HG03571 (cell line): ENCODE measurements around the gene DLGAP1.

ENCODE experiments used
- ATAC-seq: cut with Tn5 transposase; IDR thresholded peaks from one replicate; pipeline ENCODE4 v1.9.1; 2021; ENCODE audit not compliant: unreplicated experiment

DLGAP1 gene

DNA sequence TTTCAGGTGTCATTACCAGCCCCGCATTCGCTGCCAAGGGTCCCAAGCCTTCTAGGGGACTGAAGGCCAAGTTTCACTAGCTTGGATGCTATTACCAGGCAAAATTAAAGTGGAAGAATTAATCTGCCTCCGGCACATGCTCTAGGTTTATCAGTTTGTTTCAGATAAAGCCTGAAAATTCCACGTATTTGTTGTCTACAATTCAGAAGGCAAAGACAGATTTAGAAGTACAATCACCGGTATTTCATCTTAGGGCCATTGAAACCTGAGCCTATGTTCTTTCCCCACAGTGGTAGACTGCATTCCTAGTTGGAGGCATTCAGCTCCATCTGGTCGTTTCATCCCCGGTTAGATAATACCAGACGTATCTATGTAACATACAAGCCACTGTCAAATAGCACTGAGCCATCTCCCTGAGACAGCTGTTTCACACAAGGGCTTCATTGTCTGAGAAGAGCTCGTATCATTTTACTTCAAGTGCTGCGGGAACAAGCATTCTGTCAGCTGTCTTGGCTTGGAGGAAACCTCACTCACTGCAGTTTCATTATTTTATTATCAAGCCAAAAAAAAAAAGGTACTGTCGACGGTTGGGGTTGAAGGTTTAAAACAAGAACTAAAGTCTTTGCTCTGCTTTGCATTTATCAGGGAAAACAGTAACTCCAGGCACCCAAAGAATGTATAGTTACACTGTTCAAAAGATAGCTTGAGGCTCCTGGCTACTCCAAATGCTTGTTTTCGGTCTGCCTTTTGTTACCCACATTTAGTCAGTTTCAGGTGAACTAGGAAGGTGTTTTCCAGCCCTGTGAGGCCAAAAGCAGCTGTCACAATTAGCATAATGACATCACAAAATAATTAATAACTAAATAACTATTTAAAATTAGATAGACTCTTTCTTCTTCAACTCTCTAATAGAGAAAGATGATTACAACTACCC lies 928.4 kb downstream of the DLGAP1 start:
- ATAC-seq: peak; percentile 47

DNA sequence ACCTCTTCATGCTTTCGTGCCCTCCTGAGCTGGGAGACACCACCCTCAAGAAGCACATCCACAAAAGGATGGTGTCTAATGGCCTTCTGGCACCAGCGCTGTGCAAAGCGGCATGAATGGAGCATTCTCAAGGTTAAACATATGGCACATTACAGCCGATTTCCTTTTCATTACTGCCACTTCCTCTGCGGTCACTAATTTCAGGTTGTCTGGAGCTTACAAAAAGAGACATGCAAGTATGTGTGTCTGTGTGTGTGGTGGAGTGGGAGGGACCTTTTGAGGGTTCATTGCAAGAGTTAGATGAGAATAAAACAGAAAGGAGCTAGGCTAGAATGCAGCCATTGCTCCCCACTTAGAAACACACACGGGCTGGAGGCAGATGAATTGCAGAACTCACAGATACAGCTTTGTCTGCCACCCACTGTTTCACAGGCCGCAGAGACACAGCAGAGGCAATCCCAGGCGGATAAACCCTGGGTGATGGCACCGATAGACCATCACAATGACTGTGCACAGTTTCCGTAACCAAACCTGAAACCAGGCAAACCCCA lies 929.2 kb downstream of the DLGAP1 start:
- peak; percentile 79 for ATAC-seq

DNA sequence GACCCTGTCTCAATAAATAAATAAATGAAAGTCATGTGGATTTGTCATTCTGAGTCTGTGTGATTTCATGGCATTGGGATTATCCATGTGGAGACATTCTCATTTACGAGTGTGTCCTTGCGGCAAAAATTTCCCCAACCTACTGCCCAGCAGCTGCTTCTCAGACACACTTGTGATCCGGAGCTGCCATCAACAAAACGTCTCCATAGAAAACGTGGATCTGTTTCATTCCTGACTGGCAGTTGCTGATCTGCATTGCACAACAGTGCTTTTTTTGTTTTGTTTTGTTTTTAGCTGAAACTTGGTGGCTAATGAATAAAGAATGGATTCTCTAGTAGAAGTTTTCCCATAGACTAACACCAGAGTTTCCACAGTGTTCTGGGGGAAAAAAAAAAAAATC lies 930.4 kb downstream of the DLGAP1 start:
- ATAC-seq: no peak

DNA sequence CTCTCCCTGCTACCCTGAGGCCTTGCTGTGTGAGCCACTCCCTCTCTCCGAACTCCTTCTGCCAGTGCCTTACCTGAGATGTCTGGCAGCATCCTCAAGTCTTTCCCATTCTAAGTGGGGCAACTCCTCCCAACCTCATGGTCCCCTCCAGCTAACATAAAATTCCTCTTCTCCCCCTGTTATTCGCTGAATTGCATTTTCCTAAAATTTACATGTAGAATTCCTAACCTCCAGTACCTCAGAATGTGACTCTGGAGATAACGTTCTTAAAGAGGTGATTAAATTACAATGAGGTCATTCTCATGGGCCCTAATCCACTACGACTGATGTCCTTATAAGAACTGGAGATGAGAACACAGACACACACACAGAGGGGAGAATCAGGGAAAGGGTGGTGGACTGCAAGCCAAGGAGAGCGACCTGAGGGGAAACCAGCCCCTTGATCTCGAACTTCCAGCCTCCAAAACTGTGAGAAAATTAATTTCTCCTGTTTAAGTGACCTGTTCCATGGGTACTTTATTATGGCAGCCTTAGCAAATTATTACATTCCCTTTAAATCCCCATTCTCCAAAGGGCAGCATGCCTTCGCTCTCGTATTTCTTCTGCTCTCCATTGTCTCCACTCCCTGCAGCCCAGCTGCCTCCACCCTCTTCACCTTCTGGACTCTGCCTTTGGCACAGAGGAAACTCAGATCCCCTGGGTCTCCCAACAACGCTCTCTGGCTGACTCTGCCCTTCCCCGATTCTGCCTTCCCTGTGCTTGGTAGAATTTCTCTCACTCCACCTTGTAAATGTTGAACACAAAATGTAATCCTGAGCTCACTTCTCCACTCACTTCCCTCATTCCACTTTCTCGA lies 934.6 kb downstream of the DLGAP1 start:
- no peak for ATAC-seq

DNA sequence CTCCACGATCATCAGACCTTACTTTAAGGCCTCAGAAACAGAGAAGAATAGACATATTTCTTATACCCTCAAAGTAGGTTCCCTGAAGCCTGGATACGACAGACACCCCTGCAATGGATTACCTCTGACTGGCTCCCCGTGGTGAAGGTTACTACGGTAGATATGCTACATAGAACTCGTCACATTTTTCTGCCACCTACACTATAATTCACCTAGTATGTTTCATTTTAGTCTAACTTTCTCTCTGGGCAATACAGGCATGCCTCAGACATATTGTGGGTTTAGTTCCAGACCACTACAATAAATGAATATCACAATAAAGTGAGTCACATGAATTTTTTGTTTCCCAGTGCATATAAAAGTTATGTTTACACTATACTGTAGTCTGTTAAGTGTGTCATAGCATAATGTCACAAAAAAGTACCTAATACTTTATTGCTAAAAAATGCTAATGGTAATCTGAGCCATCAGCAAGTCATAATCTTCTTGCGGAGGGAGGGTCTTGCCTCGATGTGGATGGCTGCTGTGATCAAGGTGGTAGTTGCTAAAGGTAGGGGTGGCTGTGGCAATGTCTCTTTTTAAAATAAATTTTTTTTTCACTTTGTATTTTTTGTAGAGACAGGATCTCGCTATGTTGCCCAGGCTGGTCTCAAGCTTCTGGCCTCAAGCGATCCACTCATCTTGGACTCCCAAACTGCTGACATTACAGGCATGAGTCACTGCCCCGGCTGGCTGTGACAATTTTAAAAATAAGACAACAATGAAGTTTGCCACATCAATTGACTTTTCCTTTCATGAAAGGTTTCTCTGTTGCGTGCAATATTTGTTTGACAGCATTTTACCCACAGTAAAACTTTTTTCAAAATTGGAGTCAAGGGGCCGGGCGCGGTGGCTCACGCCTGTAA lies 940.5 kb downstream of the DLGAP1 start:
- ATAC-seq: no peak

DNA sequence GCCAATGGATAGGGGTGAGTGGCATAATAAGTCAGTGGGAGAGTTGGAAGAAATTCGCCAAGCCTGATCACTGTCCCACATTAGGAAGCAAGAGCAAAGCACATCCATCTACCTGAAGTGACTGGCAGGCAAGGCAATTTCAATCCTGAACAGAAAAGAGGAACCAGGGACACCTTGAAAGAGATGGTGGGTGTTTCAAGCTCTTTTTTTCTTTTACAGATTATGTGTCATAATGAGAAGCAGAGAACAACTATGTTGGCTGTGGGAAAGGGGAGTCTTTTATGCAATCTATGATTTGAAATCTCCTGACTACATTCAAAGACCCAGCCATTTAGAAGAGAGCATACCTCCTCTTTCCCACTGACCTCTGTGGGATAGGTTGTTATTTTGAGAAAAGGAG lies 941.6 kb downstream of the DLGAP1 start:
- ATAC-seq: peak; percentile 59

DNA sequence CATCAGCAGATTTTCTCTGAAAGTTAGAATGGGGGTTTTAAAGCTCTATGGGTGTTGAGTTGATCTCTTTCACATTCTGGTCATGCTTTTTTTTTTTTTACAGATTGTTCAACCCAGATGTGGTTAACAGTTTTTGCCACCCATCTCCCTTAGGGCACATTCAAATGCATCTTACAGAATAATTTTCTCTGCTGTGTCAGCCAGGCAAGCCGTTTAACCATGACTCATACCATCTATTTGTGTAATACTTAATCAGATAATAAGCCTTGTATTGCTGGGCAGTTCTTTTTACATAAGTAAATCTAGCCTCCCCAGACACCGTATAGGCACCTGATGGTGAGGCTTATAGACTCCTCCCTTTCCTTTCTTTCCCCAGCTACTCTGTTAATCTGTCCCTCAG lies 943.1 kb downstream of the DLGAP1 start:
- no peak for ATAC-seq

DNA sequence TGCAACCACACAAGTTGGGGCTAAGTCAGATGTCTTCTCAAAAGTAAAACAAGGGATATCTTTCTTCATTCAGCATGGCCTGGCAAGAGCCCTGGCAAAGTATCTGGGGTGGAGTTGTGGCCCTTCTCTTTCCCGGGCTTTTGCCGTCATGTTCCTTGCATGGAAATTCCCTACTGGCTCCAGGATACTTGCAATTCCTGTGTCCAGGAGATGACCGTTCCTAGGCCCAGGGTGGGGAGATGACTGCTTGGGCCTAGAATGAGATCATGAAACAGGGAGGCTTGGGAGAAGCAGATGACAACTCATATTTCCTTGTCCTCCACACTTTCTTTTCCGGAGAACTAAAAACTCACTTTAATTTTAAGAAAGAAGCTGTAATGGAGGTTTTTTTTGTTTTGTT lies 944.2 kb downstream of the DLGAP1 start:
- no peak for ATAC-seq

DNA sequence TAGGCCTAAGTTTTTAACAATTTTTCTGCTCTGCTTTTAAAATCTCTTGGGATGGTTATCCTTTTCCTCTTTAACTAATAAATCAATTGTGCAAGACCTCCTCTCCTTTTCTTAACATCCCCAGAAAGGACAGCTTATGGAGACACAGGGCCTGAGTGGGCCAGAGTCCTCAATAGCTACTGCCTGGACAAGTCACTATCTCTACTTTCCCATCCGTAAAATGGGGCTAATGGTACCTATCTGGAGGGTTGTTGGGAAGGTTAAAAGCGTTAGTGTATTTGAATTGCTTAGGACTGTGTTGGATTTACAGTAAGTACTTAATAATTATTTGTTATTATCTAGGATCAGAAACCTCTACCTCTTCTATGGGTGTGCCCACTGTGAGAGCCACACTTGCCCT lies 945.1 kb downstream of the DLGAP1 start:
- ATAC-seq: no peak

DNA sequence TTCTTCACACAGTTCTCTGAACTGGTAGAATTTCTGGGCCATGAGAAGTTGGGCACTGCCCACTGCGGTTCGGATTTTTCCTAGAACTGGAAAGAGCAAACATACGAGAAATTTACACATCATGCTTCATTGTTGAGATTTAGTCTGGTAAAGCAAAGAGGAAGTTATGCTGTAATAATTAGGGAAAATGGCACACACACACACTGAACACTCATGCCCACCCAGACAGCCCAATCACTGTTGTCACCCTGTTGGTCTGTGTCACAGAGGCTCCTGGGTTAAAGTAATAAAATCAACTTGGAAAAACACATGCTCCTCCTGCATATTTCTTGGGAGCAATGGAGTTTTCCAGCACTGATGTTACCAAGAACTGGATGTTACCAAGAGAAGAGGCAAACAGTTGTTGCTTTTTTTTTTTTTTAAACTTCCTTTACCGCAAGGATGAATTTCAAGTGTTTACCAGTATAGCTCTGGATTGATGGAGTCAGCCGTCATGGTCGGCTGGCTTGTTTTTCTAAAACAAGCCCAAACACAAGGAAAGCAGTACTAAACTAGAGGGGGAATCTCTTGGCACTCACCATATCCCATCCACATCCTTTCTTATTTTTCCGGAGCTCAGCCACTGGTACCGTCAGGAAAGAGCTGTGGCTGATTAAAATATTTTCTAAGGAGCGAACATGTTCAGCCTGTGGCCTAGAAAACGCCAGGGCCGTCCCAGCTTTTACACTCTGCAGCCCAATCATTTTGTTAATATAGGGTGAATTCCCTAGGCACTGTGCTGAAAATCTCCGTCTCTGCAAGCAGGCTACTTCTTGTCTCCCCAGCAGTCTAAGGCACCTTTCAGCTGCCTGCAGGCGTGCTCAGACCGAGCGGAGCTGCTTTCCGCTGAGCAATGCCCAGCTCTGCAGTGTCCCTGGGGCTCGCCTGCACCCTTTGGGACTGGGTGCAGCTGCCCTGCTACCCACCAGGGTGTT lies 946.2 kb downstream of the DLGAP1 start:
- no peak for ATAC-seq

DNA sequence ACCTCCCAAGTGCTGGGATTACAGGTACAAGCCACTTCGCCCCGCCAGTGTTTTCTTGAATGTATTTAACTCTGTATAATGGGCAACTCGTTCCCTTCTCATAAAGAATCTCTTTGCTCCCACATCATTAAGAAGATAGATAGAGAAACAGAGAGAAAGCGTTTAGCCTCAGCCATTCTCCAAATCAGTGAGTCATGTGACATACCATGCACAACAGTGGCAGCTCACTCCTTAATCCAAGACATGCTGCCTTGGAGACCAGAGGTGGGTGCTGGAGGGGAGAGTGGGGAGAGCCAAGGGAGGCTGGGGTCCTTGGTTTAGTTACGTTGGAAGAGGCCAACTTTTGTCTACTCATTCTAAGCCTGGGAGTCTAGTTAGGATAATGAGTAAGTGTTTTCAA lies 950.5 kb downstream of the DLGAP1 start:
- no peak for ATAC-seq

DNA sequence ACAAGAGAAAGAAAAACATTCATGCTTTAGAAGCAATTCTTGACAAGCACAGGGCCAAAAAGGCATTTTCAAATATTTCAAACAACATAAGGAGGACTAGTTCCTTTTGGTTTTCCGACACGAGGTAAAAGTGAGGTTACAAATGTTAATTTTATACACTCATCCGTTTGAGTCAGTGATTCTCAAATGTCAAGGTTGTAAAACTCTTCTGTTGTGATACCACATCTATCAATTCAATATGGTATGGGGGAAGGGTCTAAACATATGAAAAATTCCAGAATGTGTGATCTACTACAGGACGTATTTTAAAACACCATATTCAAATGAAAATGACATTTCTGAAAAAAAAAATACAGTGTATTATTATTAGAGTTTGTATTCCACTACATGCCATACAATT lies 952.5 kb downstream of the DLGAP1 start:
- ATAC-seq: no peak

DNA sequence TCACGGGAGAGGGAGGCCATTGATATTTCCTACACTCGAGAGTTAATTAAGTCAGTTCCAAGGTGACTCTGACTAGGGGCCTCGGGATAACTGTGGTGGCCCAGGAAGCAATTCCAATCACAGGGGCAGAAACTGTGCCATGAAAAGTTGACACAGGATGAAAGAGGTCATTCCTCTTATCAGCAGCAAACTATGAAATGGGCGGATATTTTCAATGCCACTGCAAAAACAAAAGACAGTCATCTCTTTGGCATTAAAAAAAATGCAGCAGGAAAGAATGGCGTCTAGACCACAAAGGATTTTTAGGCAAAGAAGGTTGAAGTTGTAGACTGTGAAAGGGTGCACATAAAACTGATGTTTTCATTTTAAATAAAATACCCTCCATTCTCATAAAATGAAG lies 955.1 kb downstream of the DLGAP1 start:
- ATAC-seq: no peak

DNA sequence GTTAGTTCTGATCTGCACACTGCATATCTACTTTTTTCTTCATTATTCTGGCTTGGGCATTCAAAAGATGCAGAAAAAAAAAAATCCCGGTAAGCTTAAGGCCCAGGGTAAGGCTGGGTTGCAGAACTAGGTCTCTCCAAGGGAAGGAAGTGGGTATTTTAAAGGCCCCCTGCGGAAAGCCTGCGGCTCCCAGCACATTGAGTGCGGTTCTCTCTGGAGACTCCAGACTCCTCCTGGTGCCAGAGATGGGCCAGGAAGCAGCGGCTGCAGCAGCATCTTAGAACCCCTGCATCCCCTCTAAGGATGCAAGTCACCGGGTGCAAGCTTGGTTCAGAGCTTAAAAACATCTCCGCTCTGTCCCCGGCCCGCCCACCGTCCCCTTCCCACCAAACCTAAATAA lies 955.6 kb downstream of the DLGAP1 start:
- no peak for ATAC-seq

DNA sequence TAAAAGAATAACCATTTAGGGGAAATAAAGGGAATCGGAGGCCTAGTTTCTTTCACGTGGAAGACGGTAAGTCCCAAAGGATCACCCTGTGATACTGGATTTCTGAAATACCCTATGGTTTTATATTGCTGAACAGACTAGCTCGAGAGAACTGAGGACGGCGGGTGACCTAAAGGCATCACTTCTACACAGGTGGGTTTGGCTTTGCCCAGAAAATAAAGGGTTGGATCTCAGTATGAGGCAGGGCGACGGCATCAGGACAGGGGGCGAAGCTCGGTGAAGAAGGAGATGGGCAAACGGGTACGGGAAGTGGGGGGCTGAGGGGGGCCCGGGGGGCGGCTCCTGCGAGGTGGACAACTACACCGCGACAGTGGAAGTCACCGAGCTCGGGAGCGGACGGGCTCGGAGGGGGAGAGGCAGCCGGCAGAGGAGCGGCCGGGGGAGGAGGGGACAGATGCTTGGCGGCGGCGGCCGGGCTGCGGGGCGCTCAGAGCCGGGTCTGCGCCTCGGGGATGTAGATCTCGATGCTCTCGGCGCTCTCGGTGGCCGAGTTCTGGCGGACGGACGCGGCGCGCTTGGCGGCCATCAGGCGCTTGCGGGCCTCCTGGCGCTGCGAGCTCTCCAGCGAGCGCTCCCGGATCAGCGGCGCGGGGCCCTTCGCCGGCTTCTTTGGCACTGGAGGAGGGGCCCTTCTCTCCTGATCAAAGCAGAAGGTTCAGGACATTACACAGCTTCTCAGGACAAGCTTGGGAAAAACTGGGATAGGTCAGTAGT lies 956.2 kb downstream of the DLGAP1 start:
- no peak for ATAC-seq

DNA sequence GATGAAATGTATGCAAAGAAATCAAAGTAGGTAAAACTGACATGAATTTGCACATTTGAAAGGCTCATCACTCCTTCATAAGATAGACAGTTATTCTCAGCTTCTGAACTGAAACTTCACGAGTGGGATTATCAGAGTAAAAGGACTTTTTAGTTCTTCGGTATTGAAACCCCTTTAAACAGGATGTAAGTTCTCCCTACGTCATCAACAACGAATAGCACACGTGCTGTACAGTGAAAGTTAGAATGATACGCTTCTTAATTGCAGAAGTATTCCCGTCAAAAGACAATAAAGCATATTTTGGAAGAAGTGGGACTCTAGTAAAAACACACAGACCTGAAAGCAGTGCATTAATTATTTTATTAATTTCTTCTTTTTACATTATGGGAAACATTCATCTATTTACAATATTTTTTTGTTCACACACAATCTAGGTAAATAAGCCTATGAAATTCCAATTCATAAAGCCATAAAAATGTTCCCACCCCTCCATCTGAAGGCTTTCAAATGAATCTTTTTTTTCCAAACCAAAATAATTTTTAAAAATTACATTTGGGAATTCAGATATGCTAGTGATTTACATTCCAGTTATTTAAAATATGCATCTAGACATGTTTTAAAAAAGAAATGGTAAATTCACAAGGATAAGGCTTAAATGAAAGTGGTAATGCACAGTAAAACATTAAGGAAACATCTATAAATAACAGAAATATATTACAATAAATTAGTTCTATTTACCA lies 959.2 kb downstream of the DLGAP1 start:
- no peak for ATAC-seq

DNA sequence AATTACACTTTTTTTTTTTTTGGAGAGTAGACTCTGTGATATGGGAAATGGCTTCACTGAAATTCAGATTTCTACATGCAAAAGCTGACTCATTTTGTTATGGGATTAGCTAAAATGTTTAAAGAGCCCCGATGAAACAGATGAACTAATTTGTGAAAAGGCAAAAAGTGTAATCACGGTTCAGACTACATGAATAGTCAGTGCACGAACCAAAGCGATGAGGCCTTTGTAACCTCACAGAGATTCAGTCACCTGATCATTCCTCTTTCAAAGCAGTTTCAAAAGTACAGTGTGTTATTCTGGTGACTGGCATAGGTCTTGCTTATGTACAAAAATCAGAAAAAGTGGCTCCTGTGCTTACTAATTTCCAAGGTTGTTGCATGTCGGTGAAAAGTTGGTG lies 960.5 kb downstream of the DLGAP1 start:
- ATAC-seq: no peak

DNA sequence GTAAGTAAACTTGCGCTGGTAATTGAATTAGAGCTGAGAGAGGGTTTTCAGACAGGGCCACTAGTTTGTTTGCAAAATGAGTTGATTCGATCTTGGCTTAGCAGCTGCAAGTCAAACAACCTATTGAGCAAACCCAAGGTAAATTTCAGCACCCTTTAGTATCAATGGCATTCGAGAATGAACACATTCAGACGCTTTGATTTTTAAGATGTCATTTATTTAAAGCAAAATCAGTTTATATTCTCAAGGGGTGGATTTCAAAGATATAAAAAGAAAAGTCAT lies 960.9 kb downstream of the DLGAP1 start:
- no peak for ATAC-seq
